ENCODE results near the gene CHRM3.

GRCh38 chr1:239417221-239417620 is 30.9 kb downstream of the CHRM3 start:
- TF ChIP-seq POLR2A (IDR thresholded peaks at IDR 0.05) (no peak), CTCF (IDR thresholded peaks at IDR 0.05) (no peak)
